Adrenal gland (tissue), 5 donors: ENCODE data around the gene UBE2O.

ENCODE experiments used
- CTCF ChIP-seq, 6 experiments: fragments of 450-650 bp in 4 of 6; fragments of 200-600 bp in 2 of 6; sonication (generic) in 1 of 6; IDR thresholded peaks; 1 replicate in 5 of 6; 2 replicates in 1 of 6; pipeline versions ENCODE4 v1.5.1 to v1.8.0; 2016 to 2021; ENCODE audit warnings: antibody characterized with exemption in 6 of 6, mild to moderate bottlenecking in 2 of 6, moderate library complexity in 1 of 6
- POLR2A ChIP-seq, 2 donors: fragments of 450-650 bp; IDR thresholded peaks; one replicate each; pipeline ENCODE4 v1.6.1; 2017; ENCODE audit warnings: antibody characterized with exemption in 2 of 2, mild to moderate bottlenecking in 2 of 2, moderate library complexity in 1 of 2
- donor health status: DM: no; HTN: no; CAD: no.

DNA sequence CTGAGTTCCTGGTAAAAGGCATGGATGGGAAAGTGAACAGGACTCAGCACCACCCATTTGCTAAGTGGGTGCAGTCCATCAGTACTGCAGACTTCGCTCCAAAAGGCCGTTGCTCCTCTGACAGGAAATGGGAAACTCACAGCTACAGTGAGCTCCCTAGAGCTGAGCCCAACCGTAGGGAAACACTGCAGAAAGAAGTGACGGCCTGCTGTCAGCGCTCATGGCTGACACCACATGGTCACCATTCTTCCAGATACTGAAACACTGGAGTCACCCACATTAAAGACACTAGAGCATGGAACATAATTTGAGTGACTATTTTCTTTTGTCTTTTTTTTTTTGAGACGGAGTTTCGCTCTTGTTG, 31.9 kb downstream of the UBE2O start:
- TF ChIP-seq CTCF (IDR thresholded peaks at IDR 0.05), result no peak
- no peak for TF ChIP-seq POLR2A (IDR thresholded peaks at IDR 0.05)
